Mesendoderm (in vitro differentiated cells): ENCODE results near the gene TADA3.

ENCODE experiments used
- DNase-seq: peaks from one replicate; pipeline ENCODE4 v3.0.0; 2013
- H2AK5ac ChIP-seq: 2 replicates; pipeline ENCODE4 v1.6.1; 2013; ENCODE audit warnings: low read length, inconsistent platforms
- H2BK120ac ChIP-seq: 2 replicates; pipeline ENCODE4 v1.6.1; 2013; ENCODE audit warnings: low read depth, mild to moderate bottlenecking, low read length, moderate library complexity, mixed read lengths
- H2BK15ac ChIP-seq: replicated peaks from 2 replicates; pipeline ENCODE4 v1.6.1; 2013; ENCODE audit warnings: low read depth, mild to moderate bottlenecking, moderate library complexity
- H2BK5ac ChIP-seq: 2 replicates; pipeline ENCODE4 v1.6.1; 2013; ENCODE audit warnings: low read length, inconsistent platforms
- H3K18ac ChIP-seq: 2 replicates; pipeline ENCODE4 v1.6.1; 2013; ENCODE audit warnings: mild to moderate bottlenecking, low read length, mixed read lengths
- H3K23ac ChIP-seq: one replicate; pipeline ENCODE4 v1.6.1; 2013; ENCODE audit warnings: low read length
- H3K27ac ChIP-seq: 2 replicates; pipeline ENCODE4 v1.5.1; 2013; ENCODE audit warnings: low read depth, mild to moderate bottlenecking, inconsistent platforms, low read length, moderate library complexity
- H3K27me3 ChIP-seq: 2 replicates; pipeline ENCODE4 v1.6.1; 2013; ENCODE audit warnings: low read length, control low read depth, mild to moderate bottlenecking, inconsistent platforms; ENCODE audit not compliant: insufficient read depth, poor library complexity
- H3K36me3 ChIP-seq: 2 replicates; pipeline ENCODE4 v1.6.1; 2013; ENCODE audit warnings: low read length, inconsistent platforms; ENCODE audit not compliant: control insufficient read depth, insufficient read depth
- H3K4ac ChIP-seq: one replicate; pipeline ENCODE4 v1.6.1; 2013; ENCODE audit warnings: low read depth, mild to moderate bottlenecking, low read length, moderate library complexity
- H3K4me1 ChIP-seq: 2 replicates; pipeline ENCODE4 v1.6.1; 2013; ENCODE audit warnings: low read depth, low read length, inconsistent platforms; ENCODE audit not compliant: control insufficient read depth
- H3K4me2 ChIP-seq: 2 replicates; pipeline ENCODE4 v1.6.1; 2013; ENCODE audit warnings: low read length
- H3K4me3 ChIP-seq: 2 replicates; pipeline ENCODE4 v1.5.1; 2013; ENCODE audit warnings: mild to moderate bottlenecking, low read length
- H3K56ac ChIP-seq: one replicate; pipeline ENCODE4 v1.6.1; 2013; ENCODE audit warnings: low read length
- H3K79me1 ChIP-seq: 2 replicates; pipeline ENCODE4 v1.6.1; 2013; ENCODE audit warnings: low read length, inconsistent platforms
- H3K79me2 ChIP-seq: 2 replicates; pipeline ENCODE4 v1.6.1; 2013; ENCODE audit warnings: mild to moderate bottlenecking, low read length; ENCODE audit not compliant: control insufficient read depth, insufficient read depth
- H3K9ac ChIP-seq: 2 replicates; pipeline ENCODE4 v1.6.1; 2013; ENCODE audit warnings: low read length, inconsistent platforms
- H4K5ac ChIP-seq: one replicate; pipeline ENCODE4 v1.6.1; 2013; ENCODE audit warnings: low read length
- H4K8ac ChIP-seq: one replicate; pipeline ENCODE4 v1.6.1; 2013; ENCODE audit warnings: low read depth, mild to moderate bottlenecking, control low read depth, low read length, moderate library complexity
- WGBS: extraction: QIAGEN DNeasy Blood & Tissue Kit; methylation state at CpG from one replicate; pipeline ENCODE4 v1.1.7; 2013; ENCODE audit warnings: low lambda C conversion rate, missing lambda C conversion rate; ENCODE audit not compliant: insufficient coverage; ENCODE audit errors: extremely low coverage; 5-methylcytosine and 5-hydroxymethylcytosine counted together

The TADA3 gene

GRCh38 chr3:9780458-9780812 is 11.8 kb downstream of the TADA3 start:
- H2BK5ac ChIP-seq = no peak overlapping the region
- H4K5ac ChIP-seq = no peak overlapping the region
- no peak for DNase-seq
- no peak overlapping the region for H3K4me3 ChIP-seq
- H3K4ac ChIP-seq = no peak overlapping the region
- no peak overlapping the region for H2BK15ac ChIP-seq
- no peak overlapping the region for H2AK5ac ChIP-seq
- H3K79me1 ChIP-seq = no peaks in the 10 kb centered on the region
- no peak overlapping the region for H3K18ac ChIP-seq
- H2BK120ac ChIP-seq = no peak overlapping the region
- H3K27me3 ChIP-seq = no peaks in the 10 kb centered on the region
- no peak overlapping the region for H3K23ac ChIP-seq
- H3K4me1 ChIP-seq = no peaks in the 10 kb centered on the region
- no CpG with 5 or more reads among the region's 10 CpGs for WGBS
- H3K36me3 ChIP-seq = peaks cover 8% of the 10 kb centered on the region
- H3K27ac ChIP-seq = no peak overlapping the region
- H3K4me2 ChIP-seq = no peak overlapping the region
- H3K56ac ChIP-seq = no peak overlapping the region
- no peak overlapping the region for H4K8ac ChIP-seq
- H3K9ac ChIP-seq = no peak overlapping the region
- H3K79me2 ChIP-seq = no peaks in the 10 kb centered on the region

GRCh38 chr3:9779721-9780457 is 12.4 kb downstream of the TADA3 start:
- Histone ChIP-seq H3K23ac (no peak overlapping the region), H3K4me2 (no peak overlapping the region), H3K18ac (no peak overlapping the region), H4K8ac (no peak overlapping the region), H3K79me2 (no peaks in the 10 kb centered on the region), H3K27me3 (no peaks in the 10 kb centered on the region), H3K27ac (no peak overlapping the region), H3K9ac (no peak overlapping the region), H2BK120ac (no peak overlapping the region), H3K4me3 (no peak overlapping the region), H3K56ac (no peak overlapping the region), H2BK15ac (no peak overlapping the region), H3K4me1 (no peaks in the 10 kb centered on the region), H4K5ac (no peak overlapping the region), H3K79me1 (no peaks in the 10 kb centered on the region), H2AK5ac (no peak overlapping the region), H2BK5ac (no peak overlapping the region), H3K4ac (no peak overlapping the region), H3K36me3 (peaks cover 5% of the 10 kb centered on the region)
- no CpG with 5 or more reads among the region's 8 CpGs for WGBS
- DNase-seq = no peak

GRCh38 chr3:9779075-9779593 is 13.1 kb downstream of the TADA3 start:
- no peaks in the 10 kb centered on the region for H3K4me1 ChIP-seq
- no peak overlapping the region for H2BK5ac ChIP-seq
- H4K8ac ChIP-seq = no peak overlapping the region
- no peak overlapping the region for H3K56ac ChIP-seq
- H2BK120ac ChIP-seq = no peak overlapping the region
- no peak overlapping the region for H3K18ac ChIP-seq
- no peak overlapping the region for H3K23ac ChIP-seq
- H2AK5ac ChIP-seq = no peak overlapping the region
- no peak overlapping the region for H3K4ac ChIP-seq
- no CpG with 5 or more reads among the region's 6 CpGs for WGBS
- H3K27ac ChIP-seq = no peak overlapping the region
- H3K36me3 ChIP-seq = peaks cover 5% of the 10 kb centered on the region
- H3K27me3 ChIP-seq = no peaks in the 10 kb centered on the region
- no peak overlapping the region for H3K4me2 ChIP-seq
- no peak for DNase-seq
- no peak overlapping the region for H2BK15ac ChIP-seq
- no peaks in the 10 kb centered on the region for H3K79me2 ChIP-seq
- H4K5ac ChIP-seq = no peak overlapping the region
- H3K79me1 ChIP-seq = no peaks in the 10 kb centered on the region
- no peak overlapping the region for H3K4me3 ChIP-seq
- no peak overlapping the region for H3K9ac ChIP-seq

- Histone ChIP-seq H3K79me1 (no peaks in the 10 kb centered on the region), H2BK120ac (no peak overlapping the region), H3K4me1 (no peaks in the 10 kb centered on the region), H3K79me2 (no peaks in the 10 kb centered on the region), H3K4me2 (no peak overlapping the region), H2BK15ac (no peak overlapping the region), H3K56ac (no peak overlapping the region), H4K5ac (no peak overlapping the region), H3K36me3 (peaks cover 3% of the 10 kb centered on the region), H3K27me3 (no peaks in the 10 kb centered on the region), H3K4me3 (no peak overlapping the region), H4K8ac (no peak overlapping the region), H3K4ac (no peak overlapping the region), H2AK5ac (no peak overlapping the region), H3K9ac (no peak overlapping the region), H3K23ac (no peak overlapping the region), H3K27ac (no peak overlapping the region), H3K18ac (no peak overlapping the region), H2BK5ac (no peak overlapping the region)
- WGBS = no CpG with 5 or more reads among the region's 5 CpGs
- no peak for DNase-seq
Measured at GRCh38 chr3:9778143-9779074, 13.9 kb downstream of the TADA3 start.

- Histone ChIP-seq H3K4ac (no peak overlapping the region), H3K36me3 (peaks cover 3% of the 10 kb centered on the region), H2BK120ac (no peak overlapping the region), H3K79me1 (no peaks in the 10 kb centered on the region), H4K8ac (no peak overlapping the region), H3K4me2 (no peak overlapping the region), H2BK5ac (no peak overlapping the region), H4K5ac (no peak overlapping the region), H3K27ac (no peak overlapping the region), H3K4me3 (no peak overlapping the region), H3K18ac (no peak overlapping the region), H3K23ac (no peak overlapping the region), H2BK15ac (no peak overlapping the region), H3K56ac (no peak overlapping the region), H3K27me3 (no peaks in the 10 kb centered on the region), H3K4me1 (no peaks in the 10 kb centered on the region), H3K79me2 (no peaks in the 10 kb centered on the region), H2AK5ac (no peak overlapping the region), H3K9ac (no peak overlapping the region)
- DNase-seq = no peak
- WGBS = no CpG with 5 or more reads among the region's 1 CpG
Measured at GRCh38 chr3:9777694-9778021, 14.6 kb downstream of the TADA3 start.
